Measurements from ENCODE around the gene PTCSC3. TPM values are rescaled to one million over a fixed set of nuclear protein-coding genes. Genes with fewer than 3 reads are reported as not detected.

PTCSC3 gene
- total RNA-seq, 1 experiment from 2014 or later, result not detected

GRCh38 chr14:36094963-36095362 lies 81.6 kb downstream of the PTCSC3 start:
- intact Hi-C loops (cut with micrococcal nuclease), result no loop called here
- H3K27me3 ChIP-seq (ENCODE audit: low read length), result peaks cover 20% of the 10 kb centered on the region
- no peaks in the 10 kb centered on the region for H4K20me1 ChIP-seq (ENCODE audit: low read length)
- ATAC-seq, result no peak
- no TSS peak for BruUV-seq (replicated peaks)
- ChIA-PET POLR2A (ENCODE audit: unreplicated experiment) (no interaction called here), CTCF (no interaction called here)
- H3K9ac ChIP-seq (ENCODE audit: low read length), result no peak overlapping the region
- no peak overlapping the region for H3K4me3 ChIP-seq (ENCODE audit: low read length)
- H3K4me2 ChIP-seq (ENCODE audit: low read length), result no peak overlapping the region
- no peaks in the 10 kb centered on the region for H3K36me3 ChIP-seq (ENCODE audit: low read depth, low read length)
- H3K9me3 ChIP-seq (ENCODE audit: low read length), result no peaks in the 10 kb centered on the region
- H3K79me2 ChIP-seq (ENCODE audit: low read length), result no peaks in the 10 kb centered on the region
- no peaks in the 10 kb centered on the region for H3F3A ChIP-seq (ENCODE audit: low read length, unreplicated experiment)
- peaks cover 9% of the 10 kb centered on the region for H3K4me1 ChIP-seq (ENCODE audit: insufficient read depth, low read length)
- no peak overlapping the region for H3K27ac ChIP-seq (ENCODE audit: low read length)
- H2AFZ ChIP-seq (ENCODE audit: low read length), result no peak overlapping the region
- no peak for TF ChIP-seq CTCF (conservative IDR thresholded peaks at IDR 0.05; ENCODE audit: low read depth, low read length)
- no peak for TF ChIP-seq EZH2phosphoT487 (IDR thresholded peaks at IDR 0.05; ENCODE audit: borderline replicate concordance, low read length)
- TF ChIP-seq EZH2 (IDR thresholded peaks at IDR 0.05; ENCODE audit: low read length, unreplicated experiment), result no peak
- H3K9me2 ChIP-seq (replicated peaks; ENCODE audit: low read length), result no peaks in the 10 kb centered on the region
- no peak for DNase-seq

- Histone ChIP-seq H3K9me2 (replicated peaks; ENCODE audit: low read length) (no peaks in the 10 kb centered on the region), H2AFZ (ENCODE audit: low read length) (no peak overlapping the region), H3K79me2 (ENCODE audit: low read length) (no peaks in the 10 kb centered on the region), H3K4me3 (ENCODE audit: low read length) (no peak overlapping the region), H3K36me3 (ENCODE audit: low read depth, low read length) (no peaks in the 10 kb centered on the region), H3K4me2 (ENCODE audit: low read length) (no peak overlapping the region), H3K27ac (ENCODE audit: low read length) (no peak overlapping the region), H3K9ac (ENCODE audit: low read length) (no peak overlapping the region), H3F3A (ENCODE audit: low read length, unreplicated experiment) (no peaks in the 10 kb centered on the region), H4K20me1 (ENCODE audit: low read length) (no peaks in the 10 kb centered on the region), H3K27me3 (ENCODE audit: low read length) (peaks cover 50% of the 10 kb centered on the region), H3K9me3 (ENCODE audit: low read length) (no peaks in the 10 kb centered on the region), H3K4me1 (ENCODE audit: insufficient read depth, low read length) (peaks cover 9% of the 10 kb centered on the region)
- peak; percentile 75 for DNase-seq
- ChIA-PET CTCF (interaction anchor here (0.6 to 0.9 kb wide), 3 partner anchors 20 to 284 kb away, joined by 3 to 6 read pairs (median 4); no protein-coding TSS in a partner anchor), POLR2A (ENCODE audit: unreplicated experiment) (interaction anchor here (0.5 to 0.6 kb wide), 2 partner anchors 214 to 230 kb away, joined by 3 to 4 read pairs; partner anchors contain the start of gene MBIP)
- no peak for TF ChIP-seq EZH2phosphoT487 (IDR thresholded peaks at IDR 0.05; ENCODE audit: borderline replicate concordance, low read length)
- no peak for TF ChIP-seq CTCF (conservative IDR thresholded peaks at IDR 0.05; ENCODE audit: low read depth, low read length)
- no peak for TF ChIP-seq EZH2 (IDR thresholded peaks at IDR 0.05; ENCODE audit: low read length, unreplicated experiment)
- peak; percentile 96 for ATAC-seq
- BruUV-seq (replicated peaks), result no TSS peak
- intact Hi-C loops (cut with micrococcal nuclease), result no loop called here
These were observed 85.4 kb downstream of the PTCSC3 start for GRCh38 chr14:36091096-36091495.

GRCh38 chr14:36087411-36087810 lies 89.1 kb downstream of the PTCSC3 start:
- no peak for TF ChIP-seq EZH2phosphoT487 (IDR thresholded peaks at IDR 0.05; ENCODE audit: borderline replicate concordance, low read length)
- TF ChIP-seq EZH2 (IDR thresholded peaks at IDR 0.05; ENCODE audit: low read length, unreplicated experiment), result no peak
- no peak for TF ChIP-seq CTCF (conservative IDR thresholded peaks at IDR 0.05; ENCODE audit: low read depth, low read length)
- Histone ChIP-seq H3K36me3 (ENCODE audit: low read depth, low read length) (no peaks in the 10 kb centered on the region), H4K20me1 (ENCODE audit: low read length) (no peaks in the 10 kb centered on the region), H3F3A (ENCODE audit: low read length, unreplicated experiment) (no peaks in the 10 kb centered on the region), H3K79me2 (ENCODE audit: low read length) (no peaks in the 10 kb centered on the region), H3K27ac (ENCODE audit: low read length) (no peak overlapping the region), H3K9ac (ENCODE audit: low read length) (no peak overlapping the region), H3K4me2 (ENCODE audit: low read length) (no peak overlapping the region), H3K9me3 (ENCODE audit: low read length) (no peaks in the 10 kb centered on the region), H3K9me2 (replicated peaks; ENCODE audit: low read length) (no peaks in the 10 kb centered on the region), H3K4me1 (ENCODE audit: insufficient read depth, low read length) (peaks cover 9% of the 10 kb centered on the region), H3K4me3 (ENCODE audit: low read length) (no peak overlapping the region), H2AFZ (ENCODE audit: low read length) (no peak overlapping the region), H3K27me3 (ENCODE audit: low read length) (peaks cover 66% of the 10 kb centered on the region)
- intact Hi-C loops (cut with micrococcal nuclease), result no loop called here
- BruUV-seq (replicated peaks), result no TSS peak
- ATAC-seq, result no peak
- no peak for DNase-seq
- CTCF ChIA-PET, result no interaction called here
- POLR2A ChIA-PET (ENCODE audit: unreplicated experiment), result no interaction called here
